Mesangial cell (primary cell): Measurements from ENCODE around the gene CHCHD4. TPM values are rescaled to one million over a fixed set of nuclear protein-coding genes. Genes with fewer than 3 reads are reported as not detected.

ENCODE experiments used
- total RNA-seq: library from RNA; depleted of rRNA; stranded (reverse); fragments of >200 nt; gene quantifications from 2 replicates; pipeline ENCODE4 v1.2.3, GENCODE V29; 2015

The CHCHD4 gene
- 7.7 and 13.5 TPM in 2 replicates for total RNA-seq

DNA sequence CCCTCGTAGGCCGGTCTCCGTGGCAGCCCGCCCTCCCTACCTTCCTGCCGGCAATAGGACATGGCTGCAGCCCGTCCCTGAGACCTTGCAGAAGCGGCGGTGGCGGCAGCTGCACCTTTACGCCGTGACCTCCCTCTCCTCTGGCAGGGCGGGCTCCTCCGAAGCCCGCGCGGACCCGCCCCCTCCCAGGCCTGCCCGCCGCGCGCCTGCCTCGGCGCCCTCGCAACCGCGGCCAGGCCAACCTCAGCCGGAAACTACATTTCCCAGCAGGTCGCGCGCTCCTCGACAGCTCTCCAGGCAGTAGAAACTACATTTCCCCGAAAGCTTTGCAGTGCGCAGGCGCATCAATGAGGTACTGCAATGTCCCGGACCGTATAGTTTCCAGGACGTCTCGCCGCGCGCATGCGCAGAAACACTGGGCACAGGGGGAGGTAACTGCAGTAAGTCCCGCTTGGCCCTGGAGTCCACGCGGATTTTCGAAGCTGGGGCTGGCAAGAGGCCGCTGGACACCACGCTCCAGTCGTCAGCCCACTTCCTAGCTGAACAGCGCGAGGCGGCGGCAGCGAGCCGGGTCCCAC, at the start of gene CHCHD4, which contains the start of gene TMEM43:
TSS of gene CHCHD4 (minus strand) at position 256 of the 578 bp plus-strand sequence. CDS start at position 62, 194 bp downstream.
TSS of gene TMEM43 (plus strand) at position 438 of the 578 bp plus-strand sequence. CDS start 142 bp downstream, outside the sequence.

Other genes starting within 250 kb of the CHCHD4 start
- gene WNT7A, start 244.8 kb downstream of the CHCHD4 start, total RNA-seq = 0.65 and 0.76 TPM in 2 replicates
- gene TMEM43, start 182 bp upstream of the CHCHD4 start, total RNA-seq = 64.0 and 103 TPM in 2 replicates
- gene XPC, start 53.7 kb upstream of the CHCHD4 start, total RNA-seq = 13.9 and 33.8 TPM in 2 replicates
- gene LSM3, start 53.9 kb upstream of the CHCHD4 start, total RNA-seq = 3.4 and 9.3 TPM in 2 replicates